Measurements from ENCODE around the gene NHSL2.
"Not testable (repeated sequence)": the region's sequence is repeated elsewhere in the genome, so short reads cannot be mapped to it uniquely, and the experiment has no call there.

The NHSL2 gene

DNA sequence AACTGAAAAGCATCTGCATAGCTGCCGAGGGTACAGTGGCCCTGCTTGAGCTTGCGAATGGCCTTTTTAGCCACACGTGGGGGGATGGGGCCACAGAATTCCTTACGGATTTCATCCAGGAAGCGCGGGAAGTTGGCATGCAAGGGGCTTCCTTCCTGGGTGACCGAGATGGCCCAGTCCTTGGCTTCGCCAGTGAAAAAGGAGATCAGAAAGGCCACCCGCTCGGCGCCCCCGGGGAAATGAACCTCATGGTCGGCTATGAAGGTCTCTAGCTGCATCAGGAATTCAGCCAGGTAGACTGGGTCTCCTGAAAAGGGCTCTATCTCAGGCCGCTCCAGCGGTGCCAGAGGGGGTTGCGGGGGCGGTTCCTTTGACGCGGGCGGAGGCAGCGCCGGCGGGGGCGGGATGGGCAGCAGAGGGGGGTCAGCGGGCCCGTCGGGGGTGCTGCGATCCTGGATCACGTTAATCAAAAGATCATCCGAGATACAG, 220.2 kb downstream of the NHSL2 start:
- peak in 1 of 42 donors; percentile 37 for DNase-seq
- intact Hi-C loops (cut with DNase I), result no loop called here

DNA sequence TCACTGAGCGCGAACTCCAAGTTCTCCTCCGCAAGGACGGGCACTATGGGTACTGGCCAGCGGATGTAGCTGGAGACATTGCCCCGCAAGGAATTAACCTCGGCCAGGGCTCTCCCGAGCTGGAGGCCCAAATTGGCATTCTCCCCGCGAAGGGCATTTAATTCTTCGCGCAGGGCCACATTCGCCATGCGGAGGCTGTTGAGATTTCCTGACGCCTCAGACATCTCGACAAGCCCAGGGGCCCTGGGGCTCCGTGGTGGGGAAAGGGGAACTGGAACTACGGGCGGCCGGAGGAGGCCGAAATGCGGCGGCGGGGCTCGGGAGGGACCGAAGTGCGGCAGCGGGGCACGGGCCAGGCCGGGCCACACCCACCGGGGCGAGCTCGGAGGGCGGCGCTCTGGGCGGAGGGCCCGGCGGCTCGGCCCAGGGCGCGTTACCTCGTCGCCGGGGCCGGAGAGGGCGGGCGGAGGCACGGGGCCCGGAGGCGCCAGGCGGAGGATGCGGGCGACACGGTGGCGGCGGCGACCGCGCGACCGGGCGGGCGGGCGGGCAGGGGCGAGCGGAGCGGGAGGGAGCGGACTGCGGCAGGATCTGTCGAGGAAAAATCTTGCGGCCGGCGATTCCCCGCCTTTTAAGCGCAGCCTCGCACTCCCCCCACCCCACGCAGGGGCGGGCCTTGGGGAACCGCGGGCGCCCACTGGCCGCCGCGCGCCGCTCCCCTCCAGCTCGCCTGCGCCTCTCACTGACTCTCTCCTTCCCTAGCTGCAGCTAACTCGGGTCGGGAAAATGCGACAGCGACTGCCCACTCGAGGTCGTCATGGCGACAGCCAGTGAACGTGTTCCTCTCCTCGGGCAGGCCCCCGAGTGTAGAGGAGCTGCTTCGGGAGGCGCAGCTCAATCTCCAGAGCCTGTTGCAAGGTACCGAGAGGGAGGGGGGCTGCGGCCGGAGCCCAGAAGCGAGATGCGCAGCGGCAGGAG, 221.0 kb downstream of the NHSL2 start, which contains the start of gene RTL5:
Gene RTL5, minus strand, starts transcription at position 599 of the 978 bp plus-strand sequence.
- intact Hi-C loops (cut with DNase I), result loop anchor here (2.0 kb wide), 1 partner anchor 49 kb away; the partner anchor contains the start of gene PIN4
- peak; percentile 77 to 96 (median 90) for DNase-seq

DNA sequence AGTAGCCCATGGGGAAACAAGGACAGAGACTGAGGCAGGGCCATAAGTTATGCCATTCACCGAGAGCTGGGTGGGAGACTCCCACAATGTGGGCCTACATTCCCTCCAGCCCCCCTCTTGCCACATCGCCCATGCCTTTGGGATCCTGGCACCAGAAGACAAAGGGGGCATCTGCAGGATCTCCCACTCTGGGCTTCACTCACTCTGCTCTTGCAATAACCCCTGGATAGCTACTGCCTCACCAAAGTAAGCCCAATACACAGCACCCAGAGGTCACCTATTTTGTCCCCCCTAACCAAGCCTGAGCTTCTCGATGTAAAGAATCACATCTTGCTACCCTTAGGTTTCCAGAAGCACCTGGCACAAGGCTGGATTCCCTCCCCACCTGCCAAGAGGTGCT, 221.8 kb downstream of the NHSL2 start:
- no peak for DNase-seq
- intact Hi-C loops (cut with DNase I), result loop anchor here (2.0 kb wide), 1 partner anchor 48 kb away; the partner anchor contains the start of gene PIN4

DNA sequence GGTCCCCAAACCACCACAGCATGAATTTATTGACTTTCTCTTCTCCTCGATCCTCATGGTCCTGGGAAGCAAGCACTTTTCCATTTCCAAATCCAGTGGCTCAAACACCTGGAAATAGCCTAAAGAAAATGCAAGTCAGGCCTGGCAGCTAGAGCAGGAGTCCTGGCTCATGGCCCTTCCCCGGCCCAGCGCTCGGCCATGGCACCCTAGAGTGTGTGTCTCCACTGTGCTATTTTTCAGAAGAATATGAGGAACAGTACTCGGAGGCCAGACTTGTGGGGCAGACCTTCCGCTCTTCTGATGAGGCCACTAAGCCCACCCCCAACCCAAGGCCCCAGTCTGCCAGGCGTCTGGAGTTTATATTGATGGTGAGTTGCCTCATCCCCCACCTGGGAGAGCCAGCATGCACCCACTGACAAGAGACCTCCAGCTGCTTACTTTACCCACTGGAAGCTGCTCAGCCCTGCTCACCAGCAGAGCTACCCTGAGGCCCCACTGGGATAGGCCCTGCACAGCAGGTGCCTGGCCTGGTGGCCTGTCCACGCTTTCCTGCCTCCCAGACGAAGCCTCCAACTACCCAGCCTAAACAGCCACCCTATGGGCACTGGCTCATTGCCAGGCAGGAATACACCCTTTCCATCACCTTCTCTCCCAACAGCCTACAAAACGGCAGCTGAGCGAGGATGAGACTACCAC, 223.4 kb downstream of the NHSL2 start:
- intact Hi-C loops (cut with DNase I), result loop anchor here (2.0 kb wide), 1 partner anchor 47 kb away; the partner anchor contains the start of gene PIN4
- DNase-seq, result no peak

DNA sequence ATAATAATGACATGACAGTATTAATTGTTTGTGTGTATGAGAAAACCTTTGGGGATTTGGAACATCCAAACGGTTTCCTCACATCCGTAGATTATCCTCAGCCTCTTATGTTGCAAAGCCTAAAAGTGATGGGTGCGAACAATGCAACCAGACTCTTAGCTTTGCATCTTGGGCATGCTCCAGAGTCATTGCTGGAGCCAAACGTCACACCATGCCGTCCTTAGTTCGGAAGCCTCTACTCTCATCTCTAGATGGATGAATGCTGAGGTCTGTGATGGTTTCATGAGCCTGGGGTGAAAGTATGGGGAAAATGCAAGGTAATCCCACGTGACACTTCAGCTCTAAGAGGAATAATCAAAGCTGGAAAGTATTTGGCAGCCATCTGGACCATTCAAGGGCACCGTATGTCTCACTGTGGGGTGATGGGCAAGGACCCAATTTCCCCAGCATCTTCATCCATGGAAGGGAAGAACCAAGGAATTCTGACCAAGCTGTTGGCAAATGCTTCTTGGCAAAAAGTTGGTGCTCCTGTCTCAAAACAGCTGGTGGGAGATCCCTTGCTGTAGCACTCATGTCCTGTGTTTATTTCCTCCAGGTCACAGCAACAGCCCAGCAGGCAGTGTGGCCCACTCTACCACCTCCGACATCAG, 227.3 kb downstream of the NHSL2 start:
- intact Hi-C loops (cut with DNase I), result no loop called here
- DNase-seq, result peak in 1 of 42 donors; percentile 5

DNA sequence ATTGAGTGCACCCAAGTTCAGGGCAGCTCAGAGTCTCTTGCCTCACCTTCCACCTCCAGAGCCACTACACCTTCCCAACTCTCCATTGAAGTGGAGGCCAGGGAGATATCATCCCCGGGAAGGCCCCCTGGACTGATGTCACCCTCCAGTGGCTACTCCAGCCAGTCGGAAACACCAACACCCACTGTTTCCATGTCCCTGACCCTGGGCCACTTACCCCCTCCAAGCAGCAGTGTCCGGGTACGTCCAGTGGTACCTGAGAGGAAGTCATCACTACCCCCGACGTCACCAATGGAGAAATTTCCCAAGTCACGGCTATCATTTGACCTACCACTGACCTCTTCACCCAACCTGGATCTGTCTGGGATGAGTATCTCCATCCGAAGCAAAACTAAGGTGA, 228.9 kb downstream of the NHSL2 start:
- intact Hi-C loops (cut with DNase I), result no loop called here
- DNase-seq, result no peak

DNA sequence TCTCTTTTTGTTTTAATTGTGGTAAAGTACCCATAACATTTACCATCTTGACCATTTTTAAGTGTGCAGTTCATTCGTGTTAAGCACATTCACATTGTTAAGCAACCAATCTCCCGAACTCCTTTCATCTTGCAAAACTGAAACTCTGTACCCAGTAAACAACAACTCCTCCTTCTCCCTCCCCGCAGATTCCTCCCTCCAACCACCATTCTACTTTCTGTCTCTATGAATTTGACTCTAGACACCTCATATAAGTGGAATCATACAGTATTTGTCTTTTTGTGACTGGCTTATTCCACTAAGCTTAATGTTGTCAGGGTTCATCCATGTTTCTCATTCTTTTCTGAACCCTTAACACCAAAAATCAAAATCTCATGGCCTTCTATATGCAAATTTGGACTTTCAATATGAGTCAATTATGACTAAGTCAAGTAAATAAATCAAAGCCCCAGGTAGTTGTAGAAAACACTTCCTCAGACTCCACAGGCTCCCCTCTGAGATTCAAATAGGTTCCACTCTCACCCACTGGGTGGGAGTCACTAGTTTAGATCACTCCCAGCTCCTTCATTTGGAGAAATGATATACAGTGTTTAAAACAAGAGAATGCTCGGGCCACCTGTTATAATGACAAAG, 230.8 kb downstream of the NHSL2 start:
- intact Hi-C loops (cut with DNase I), result no loop called here
- DNase-seq, result no peak

DNA sequence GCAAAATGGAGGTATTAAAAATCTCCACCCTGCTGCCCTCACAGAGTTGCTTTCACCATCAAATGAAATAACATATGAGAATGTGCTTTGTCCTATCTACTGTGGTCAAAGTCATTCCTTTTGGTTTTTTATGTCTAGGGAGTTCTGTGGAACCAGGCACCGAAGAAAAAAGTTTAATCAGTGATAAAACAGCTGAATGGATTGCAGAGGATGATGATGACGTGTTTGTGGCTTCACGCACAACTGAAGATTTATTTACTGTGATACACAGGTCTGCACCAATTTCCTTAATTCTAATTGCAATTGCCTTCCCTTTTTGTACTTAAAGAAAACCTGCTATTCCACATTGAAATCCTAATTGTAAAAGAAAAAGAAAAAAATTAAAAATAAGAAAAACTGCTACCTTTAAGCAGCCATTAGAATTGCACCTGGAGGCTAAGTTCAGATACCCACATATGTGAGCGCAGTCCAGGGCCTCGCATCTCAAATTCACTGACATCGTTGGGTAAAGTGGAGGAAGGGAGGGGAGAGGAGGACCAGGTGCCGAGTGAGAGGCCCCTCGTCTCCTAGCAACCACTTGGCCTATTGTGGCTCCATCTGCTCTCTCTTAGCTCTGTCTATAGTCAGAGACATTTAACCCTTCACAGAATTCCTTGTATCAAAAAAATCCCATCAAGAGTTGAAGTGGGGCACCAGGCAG, 231.6 kb downstream of the NHSL2 start:
- intact Hi-C loops (cut with DNase I), result no loop called here
- DNase-seq, result peak in 3 of 42 donors; percentile 22 to 37 (median 30)

GRCh38 chrX:72142794-72143608, 232.4 kb downstream of the NHSL2 start:
- intact Hi-C loops (cut with DNase I), result no loop called here
- DNase-seq, result no peak

- intact Hi-C loops (cut with DNase I), result no loop called here
- no peak for DNase-seq
Observed at GRCh38 chrX:72143609-72143907, 232.9 kb downstream of the NHSL2 start.

DNA sequence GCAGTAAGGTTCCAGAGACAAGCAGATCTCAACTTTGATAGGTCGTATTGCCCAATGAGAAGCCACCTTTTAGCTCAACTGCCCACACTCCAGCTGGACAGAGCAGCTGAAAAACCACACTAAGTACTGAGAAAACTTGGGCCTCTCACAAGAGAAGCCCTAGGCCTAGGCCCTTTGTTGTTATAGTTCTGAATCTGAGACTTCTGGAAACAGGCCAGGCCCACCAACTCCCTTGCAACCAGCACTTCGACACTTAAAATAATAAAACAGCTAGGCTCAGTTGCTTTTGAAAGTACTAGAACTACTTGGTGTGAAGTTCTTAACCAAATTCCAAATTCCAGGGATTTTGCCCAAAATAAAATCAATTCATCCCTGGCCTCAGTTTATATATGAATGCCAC, 234.5 kb downstream of the NHSL2 start:
- DNase-seq, result no peak

GRCh38 chrX:72146527-72146926, 235.9 kb downstream of the NHSL2 start:
- DNase-seq, result no peak
- intact Hi-C loops (cut with DNase I), result no loop called here

More for the DNA sequence above, 234.5 kb downstream of the NHSL2 start:
- intact Hi-C loops (cut with DNase I), result no loop called here

GRCh38 chrX:72158773-72159172, 248.1 kb downstream of the NHSL2 start:
- DNase-seq, result no peak
- intact Hi-C loops (cut with DNase I), result no loop called here

DNA sequence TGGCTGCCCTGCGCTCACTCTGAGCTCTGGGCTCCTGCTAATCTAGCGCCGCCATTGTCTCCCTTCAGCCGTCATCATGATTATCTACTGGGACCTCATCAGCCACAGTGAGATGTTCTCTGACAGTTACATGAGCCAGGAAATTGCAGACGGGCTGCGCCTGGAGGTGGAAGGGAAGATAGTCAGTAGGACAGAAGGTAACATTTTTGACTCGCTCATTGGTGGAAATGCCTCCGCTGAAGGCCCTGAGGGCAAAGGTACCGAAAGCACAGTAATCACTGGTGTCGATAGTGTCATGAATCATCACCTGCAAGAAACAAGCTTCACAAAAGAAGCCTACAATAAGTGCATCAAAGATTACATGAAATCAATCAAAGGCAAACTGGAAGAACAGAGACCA, 249.1 kb downstream of the NHSL2 start:
- intact Hi-C loops (cut with DNase I), result no loop called here
- DNase-seq, result no peak

GRCh38 chrX:72165551-72165950, 254.9 kb downstream of the NHSL2 start:
- DNase-seq, result no peak
- intact Hi-C loops (cut with DNase I), result no loop called here

DNA sequence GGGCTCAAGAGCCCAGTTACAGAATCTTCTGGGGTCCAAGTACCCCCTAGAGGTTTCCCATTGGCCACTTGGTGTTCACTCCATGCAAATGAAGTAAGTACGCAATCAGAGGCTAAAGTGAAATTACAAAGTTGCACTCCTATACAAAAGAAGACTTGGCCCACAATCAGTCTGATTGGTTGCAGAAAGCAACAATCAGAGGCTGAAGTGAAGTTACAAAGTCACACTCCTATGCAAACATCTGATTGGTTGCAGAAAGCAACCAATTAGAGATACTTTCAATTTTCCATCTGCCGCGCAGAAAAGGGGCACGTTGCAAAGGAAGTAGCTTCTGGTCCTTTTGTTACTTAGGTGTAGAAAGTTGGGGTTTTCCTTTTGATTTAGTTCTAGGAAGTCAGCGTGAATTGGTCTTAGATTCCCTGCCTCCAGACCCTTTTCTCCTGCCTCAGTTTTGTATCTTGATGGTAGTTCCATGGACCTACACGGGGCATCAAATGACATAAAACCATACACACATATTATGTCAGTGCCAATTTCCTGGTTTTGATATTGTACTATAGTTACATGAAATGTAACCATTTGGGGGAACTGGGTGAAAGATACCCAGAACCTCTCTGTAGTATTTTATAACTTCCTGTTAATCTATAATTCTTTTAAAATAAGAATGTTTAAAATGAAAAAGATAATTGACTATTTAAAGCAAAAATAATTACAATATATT, 258.5 kb downstream of the NHSL2 start:
- no peak for DNase-seq
- intact Hi-C loops (cut with DNase I), result no loop called here

- intact Hi-C loops (cut with DNase I); DNase-seq: not testable (repeated sequence)
Observed at GRCh38 chrX:72176289-72176688, 265.6 kb downstream of the NHSL2 start.

All from head of caudate nucleus (tissue), 42 donors.